Peyer's patch (tissue), 4 donors: Measurements from ENCODE around the gene CDK11A.

Experiments used
- CTCF ChIP-seq, 6 experiments: fragments of 450-650 bp in 4 of 6; fragments of 200-600 bp in 2 of 6; sonication (generic) in 1 of 6; IDR thresholded peaks; one replicate each; pipeline ENCODE4 v1.5.1; 2017 to 2019; ENCODE audit warnings: antibody characterized with exemption in 6 of 6, mild to moderate bottlenecking in 3 of 6, moderate library complexity in 1 of 6
- POLR2A ChIP-seq, 2 donors: fragments of 450-650 bp; IDR thresholded peaks; one replicate each; pipeline ENCODE4 v1.5.1; 2017; ENCODE audit warnings: antibody characterized with exemption in 2 of 2, mild to moderate bottlenecking in 2 of 2, moderate library complexity in 2 of 2

GRCh38 chr1:1664941-1665814, 59.0 kb downstream of the CDK11A start:
- TF ChIP-seq CTCF (IDR thresholded peaks at IDR 0.05) = no peak
- no peak for TF ChIP-seq POLR2A (IDR thresholded peaks at IDR 0.05)
